IPS-18c (cell line): ENCODE data around the gene CDCA5.

Experiments
- H3K4me3 ChIP-seq: 2 replicates; pipeline ENCODE4 v1.7.0; 2013; ENCODE audit warnings: low read depth, mild to moderate bottlenecking, low read length, moderate library complexity; ENCODE audit not compliant: insufficient read depth
- H3K9me3 ChIP-seq: one replicate; pipeline ENCODE4 v1.6.1; 2013; ENCODE audit warnings: mild to moderate bottlenecking, low read length, moderate library complexity; ENCODE audit not compliant: control insufficient read depth, insufficient read depth

CDCA5 gene, protein sequence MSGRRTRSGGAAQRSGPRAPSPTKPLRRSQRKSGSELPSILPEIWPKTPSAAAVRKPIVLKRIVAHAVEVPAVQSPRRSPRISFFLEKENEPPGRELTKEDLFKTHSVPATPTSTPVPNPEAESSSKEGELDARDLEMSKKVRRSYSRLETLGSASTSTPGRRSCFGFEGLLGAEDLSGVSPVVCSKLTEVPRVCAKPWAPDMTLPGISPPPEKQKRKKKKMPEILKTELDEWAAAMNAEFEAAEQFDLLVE

DNA sequence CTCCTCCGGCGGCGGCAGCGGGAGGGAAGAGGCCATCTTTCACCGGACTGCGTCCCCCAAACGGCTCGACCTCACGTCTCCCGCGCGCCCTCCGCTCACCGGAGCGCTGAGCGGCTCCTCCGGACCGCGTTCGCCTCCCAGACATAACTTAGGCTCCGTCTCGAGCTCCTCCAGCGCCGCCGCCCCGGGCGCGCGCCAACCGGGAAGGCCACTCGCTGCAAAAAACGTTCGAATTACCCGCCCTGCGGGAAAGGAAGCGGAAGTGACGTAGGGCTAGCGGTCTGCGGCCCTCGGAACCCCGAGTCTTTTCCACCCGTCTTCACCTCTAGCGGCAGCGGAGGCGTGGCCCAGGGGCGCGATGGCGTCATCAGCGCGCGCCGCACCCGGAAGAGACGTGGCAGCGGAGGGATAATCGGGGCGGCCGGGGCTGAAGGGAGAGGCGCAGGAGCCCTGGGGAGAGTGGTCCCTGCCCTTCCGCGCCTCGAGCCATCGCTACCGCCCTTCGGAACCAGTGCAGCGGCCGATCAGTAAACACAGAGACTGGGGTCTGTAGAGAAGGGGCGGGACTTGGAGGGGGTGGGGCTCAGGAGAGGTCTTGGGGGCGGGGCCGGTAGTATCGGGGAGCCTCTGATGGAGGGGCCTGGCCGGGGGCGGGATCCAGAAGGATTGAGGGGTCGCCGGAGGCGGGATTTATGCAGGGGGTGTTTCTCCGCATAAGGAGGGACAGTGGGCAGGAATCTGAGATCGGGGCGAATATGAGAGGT is at the start of gene CDCA5, which contains the start of gene ZFPL1:
Gene CDCA5, minus strand, starts transcription at position 207 of the 764 bp plus-strand sequence. Its CDS starts 62 bp downstream, at position 145.
Gene ZFPL1, plus strand, starts transcription at position 389 of the 764 bp plus-strand sequence. CDS start 477 bp downstream, outside the sequence.
- Histone ChIP-seq H3K4me3 (peak within 1 kb of the TSS; percentile 99), H3K9me3 (no peaks in the 10 kb centered on the region)

DNA sequence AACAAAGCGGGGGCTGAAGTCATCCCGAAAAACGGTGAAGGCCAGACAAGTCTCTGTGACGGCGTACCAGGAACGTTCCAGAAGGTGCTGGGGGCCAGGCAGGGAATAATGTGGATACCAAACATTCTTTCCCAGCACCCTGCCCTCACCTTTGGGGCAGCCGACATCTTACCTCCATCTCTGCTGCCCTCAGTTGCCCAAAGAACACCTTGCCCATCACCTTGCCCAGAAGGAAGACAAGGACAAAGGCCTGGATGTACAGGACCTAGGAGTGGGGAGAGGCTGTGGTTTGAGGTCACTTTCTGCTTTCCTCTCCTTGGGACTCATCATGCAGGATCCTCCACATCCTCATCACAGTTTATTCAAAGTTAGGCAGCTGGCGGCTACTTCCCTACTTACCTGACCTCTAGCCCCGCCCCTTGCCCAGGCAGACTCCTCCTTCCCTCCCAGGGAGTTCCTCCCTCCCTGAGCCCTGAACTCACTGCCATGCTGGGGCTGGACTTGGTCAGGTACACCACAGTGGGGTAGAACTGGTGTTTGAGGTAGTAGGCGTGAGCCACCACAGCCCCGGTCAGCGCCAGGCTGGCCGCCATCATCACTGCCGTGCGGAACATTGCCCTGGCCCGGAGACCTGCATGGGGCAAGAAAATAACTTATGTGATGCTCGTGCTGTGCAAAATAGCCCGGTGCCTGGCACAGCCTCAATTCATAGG is 49.3 kb upstream of the CDCA5 start:
- peak overlapping the region; percentile 96 for H3K4me3 ChIP-seq
- H3K9me3 ChIP-seq: peaks cover 2% of the 10 kb centered on the region

DNA sequence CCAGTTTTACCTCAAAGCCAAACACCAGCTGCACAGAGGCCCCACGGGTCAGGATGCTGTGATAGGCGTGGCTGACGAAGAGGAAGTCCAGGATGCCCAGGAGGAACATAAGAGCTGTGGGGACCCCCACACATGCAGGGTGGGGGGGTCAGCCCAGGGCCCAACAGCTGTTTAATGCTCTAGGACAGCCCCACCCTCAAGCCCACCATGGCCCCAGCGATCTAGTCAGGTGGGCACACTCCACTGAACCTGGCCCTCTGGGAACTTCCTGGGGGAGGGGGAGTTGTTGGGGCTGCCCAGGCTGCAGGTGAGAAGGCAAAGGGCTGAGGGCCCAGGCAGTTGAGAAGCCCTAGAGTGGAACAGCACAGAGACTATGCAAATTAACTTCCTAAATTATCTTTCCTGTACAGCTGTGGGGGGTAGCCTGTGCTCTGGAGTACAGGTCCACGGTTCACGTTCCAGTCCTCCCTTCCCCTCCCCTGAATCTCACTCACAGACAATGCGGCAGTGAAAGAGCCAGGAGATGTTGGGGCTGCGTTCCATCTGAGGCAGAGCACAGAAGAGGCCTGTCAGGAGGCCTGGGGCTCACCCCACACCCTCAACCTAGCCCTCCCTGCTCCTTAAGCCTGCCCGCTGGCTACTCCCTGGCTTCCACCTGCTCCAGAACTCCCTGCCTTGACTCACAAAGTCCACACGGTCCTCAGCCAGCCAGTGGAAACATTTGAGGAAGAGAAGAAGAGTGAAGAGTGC is 48.6 kb upstream of the CDCA5 start:
- Histone ChIP-seq H3K4me3 (no peak overlapping the region), H3K9me3 (peaks cover 2% of the 10 kb centered on the region)

DNA sequence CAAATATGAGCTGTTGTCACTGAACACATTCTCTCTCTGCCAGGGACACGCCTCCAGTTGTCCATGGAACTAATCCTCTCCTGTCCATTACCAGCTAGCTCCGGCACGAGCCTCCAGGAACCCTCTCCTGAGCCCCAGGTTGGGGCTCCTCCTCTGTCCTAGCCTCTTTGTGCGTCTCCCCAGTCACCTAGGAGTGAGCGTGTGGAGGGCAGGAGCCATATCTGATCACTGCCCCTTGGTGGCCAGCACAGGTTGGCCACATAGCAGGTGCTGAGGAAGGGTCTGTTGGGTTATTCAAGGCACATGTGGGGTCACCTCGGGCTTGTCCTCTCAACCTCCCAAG is 48.0 kb upstream of the CDCA5 start:
- peaks cover 2% of the 10 kb centered on the region for H3K9me3 ChIP-seq
- H3K4me3 ChIP-seq: no peak overlapping the region

DNA sequence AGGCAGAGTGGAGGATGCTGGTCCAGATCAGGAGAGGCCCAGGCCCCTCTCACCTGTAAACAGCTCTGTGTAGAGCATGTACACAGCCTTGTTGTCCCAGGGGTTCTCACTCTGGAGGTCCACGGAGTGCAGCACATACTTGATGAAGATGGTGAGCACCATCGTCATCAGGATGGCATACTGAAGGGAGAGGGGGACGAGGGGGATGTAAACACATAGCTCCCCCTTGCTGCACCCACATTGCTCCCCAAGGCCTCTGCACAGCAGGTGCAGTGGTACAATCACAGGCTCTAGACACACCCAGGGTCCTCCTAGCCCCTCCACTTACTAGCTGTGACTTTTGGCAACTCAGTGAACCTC is 47.6 kb upstream of the CDCA5 start:
- Histone ChIP-seq H3K9me3 (peaks cover 2% of the 10 kb centered on the region), H3K4me3 (no peak overlapping the region)

DNA sequence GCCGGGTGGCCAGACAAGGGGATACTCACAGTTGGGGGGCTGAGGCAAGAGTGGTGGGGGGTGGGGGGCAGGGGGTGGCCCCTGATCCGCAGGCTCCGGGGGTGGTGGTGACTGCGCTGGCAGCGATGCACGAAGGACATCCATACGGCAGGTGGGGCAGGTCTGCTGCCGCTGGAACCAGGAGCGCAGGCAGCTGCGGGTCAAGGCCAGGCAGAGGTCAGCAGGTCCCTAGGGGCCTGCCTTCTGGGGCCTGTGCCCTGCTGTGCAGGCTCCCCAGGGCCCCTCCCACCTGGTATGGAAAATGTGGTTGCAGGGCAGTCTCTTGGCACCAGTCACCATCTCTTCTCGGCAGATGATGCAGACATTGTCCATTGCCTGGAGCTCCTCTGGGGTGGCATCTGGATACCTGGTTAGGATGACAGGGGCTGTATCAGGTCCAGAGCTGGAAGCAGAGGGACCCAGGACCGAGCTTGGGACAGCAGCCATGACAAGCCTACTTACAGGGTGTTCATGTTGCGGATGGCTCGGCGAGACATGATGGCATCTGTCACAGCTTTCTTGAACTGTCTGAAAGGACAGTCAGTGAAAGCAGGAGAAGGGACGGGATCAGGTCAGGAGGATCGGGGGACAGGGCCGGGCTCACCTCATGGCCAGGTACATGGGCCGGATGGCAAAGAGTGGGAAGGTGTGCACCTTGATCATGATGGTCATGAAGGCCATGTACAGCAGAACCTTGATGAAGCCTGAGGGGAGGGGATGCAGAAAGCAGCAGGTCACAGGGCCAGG is 47.0 kb upstream of the CDCA5 start:
- no peak overlapping the region for H3K4me3 ChIP-seq
- peaks cover 2% of the 10 kb centered on the region for H3K9me3 ChIP-seq

DNA sequence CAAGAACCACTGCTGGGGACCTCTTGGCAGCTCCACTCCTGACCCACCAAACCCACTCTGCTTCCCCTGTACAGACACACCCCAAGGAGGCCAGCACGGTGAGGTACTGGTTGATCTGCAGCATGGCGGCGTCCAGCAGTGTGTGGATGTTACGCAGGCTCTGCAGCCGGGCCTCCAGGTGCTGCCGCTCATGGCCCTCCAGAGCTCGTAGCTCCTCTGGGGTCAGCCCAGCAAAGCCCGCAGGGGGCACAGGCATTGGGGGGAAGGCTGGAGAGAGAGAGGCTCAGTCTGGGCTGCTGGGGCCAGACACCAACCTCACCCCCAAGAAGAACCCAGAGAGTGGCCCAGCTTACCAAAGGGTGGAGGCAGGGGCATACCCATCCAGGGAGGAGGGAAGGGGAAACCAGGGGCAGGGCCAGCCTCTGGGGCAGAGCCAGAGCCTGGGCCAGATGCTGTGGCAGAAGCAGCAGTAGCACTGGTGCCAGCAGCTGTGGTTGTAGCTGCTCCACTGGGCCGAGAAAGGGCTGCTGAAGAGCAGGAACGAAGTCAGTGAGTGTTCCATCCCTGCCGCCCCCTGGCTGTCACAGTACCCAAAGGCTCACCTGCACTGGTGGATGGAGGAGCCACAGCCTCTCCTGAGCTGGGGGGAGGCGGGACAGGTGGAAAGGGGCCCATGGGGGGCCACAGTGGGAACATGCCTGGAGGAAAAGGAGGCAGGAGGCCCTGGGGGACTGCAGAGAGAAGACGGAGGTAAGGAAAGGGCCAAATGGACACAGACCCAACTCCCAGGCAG is 46.0 kb upstream of the CDCA5 start:
- no peak overlapping the region for H3K4me3 ChIP-seq
- H3K9me3 ChIP-seq: peaks cover 2% of the 10 kb centered on the region

DNA sequence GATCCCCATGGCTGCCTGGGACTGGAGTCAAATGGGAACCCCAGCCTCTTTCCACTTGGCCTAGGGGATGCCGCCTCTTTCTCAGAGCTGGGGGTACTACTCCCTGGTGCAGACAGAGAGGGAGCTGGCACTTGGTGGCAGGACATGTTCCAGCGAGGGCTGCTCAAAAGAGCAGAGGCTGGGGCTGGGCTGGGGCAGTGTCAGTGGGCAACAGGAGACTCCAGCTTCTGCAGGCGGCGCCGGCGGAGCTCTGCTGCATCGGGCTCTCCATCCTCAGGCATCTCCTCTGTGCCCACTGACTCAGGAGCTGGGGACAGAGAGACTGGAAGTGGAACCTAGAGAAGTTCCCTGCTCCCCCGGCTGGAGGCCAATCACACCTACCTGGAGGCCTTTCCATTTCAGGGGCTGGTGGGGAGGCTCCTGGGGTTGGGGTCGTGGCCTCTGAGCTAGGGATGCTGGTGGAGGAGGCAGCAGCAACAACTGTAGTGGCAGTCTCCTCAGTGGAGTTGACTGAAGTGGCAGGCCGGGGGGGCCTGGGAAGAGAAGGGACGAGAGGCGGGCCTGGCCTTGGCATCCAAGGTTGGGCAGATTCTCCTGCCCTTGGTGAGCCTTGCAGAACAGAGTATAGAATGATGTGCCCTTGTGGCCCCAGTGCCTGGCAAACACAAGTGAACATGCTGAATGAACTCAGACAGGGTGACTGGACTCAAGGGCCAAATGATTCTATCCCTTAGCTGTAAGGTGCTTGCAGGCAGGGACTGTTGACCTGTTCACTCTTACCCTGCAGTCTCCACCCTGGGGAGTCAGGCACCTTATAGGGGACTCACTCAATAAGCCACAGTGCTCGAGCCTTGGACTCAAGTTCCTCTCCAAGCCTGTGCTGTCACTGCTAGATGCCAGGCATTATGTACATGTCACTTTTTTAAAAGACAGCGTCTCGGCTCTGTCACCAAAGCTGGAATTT is 44.6 kb upstream of the CDCA5 start:
- Histone ChIP-seq H3K4me3 (no peak overlapping the region), H3K9me3 (peaks cover 2% of the 10 kb centered on the region)

DNA sequence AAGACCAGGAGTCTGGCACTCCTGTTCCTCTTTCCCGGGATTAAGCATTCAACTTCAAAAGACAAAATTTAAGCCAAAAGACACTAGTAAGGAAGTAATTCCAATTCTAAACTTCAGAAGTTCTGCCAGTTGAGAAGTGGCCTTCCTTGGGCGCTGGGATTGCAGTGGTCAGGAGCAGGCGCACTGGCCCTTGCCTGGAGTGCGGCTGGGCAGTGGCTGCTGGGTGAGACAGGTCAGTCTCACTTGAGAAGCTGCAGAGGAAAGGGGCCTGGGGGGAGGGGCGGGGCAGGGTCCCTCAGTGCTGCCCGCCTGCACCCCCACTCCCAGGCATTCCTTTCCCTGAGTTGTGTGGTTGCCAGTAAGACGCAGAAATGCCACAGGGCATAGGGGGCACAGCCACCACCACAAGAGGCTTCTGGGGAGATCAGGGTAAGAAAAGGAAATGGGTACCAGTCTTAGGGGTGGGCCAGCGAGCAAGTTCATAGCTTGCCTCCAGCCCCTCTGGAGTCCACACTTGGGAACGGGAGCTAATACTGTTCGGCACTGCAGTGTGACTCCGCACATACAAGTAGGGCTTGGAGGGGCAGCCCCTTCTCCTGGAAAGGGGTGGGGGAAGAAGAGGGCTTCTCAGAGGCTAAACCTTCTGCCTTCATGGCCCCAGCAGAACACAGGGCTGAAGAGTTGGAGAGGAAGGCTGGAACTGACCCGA is 43.8 kb upstream of the CDCA5 start:
- H3K9me3 ChIP-seq: peaks cover 2% of the 10 kb centered on the region
- H3K4me3 ChIP-seq: no peak overlapping the region

DNA sequence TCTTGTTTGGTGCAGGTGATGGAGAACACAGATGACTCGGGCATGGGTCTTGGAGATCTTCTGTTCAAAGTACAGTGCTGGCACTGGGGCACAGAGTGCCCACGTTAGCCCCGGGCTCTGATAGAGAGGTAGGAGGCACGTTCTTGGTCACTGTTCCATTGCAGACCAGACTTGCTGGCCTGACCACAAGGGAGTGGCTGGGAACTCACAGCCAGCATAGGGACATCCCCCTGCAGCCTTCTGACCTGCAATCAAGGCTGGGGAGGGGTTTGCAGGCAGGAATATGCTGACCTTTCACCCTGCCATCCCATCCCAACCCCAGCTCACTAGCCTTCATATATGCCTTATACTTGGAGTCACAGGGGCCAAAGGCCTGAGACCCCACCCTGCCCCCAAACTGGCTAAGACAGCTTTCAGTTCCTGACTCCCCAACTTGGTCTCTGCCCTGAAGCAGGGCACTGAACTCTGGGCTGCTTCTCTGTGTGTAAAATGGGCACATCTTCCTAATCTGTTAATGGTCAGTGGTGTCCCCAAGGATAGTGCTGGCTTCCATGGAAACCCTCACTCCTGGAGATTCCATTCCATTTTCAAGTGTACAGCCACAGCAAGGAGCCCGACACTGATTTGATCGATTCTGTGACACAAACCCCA is 42.9 kb upstream of the CDCA5 start:
- H3K4me3 ChIP-seq: no peak overlapping the region
- H3K9me3 ChIP-seq: peaks cover 2% of the 10 kb centered on the region

DNA sequence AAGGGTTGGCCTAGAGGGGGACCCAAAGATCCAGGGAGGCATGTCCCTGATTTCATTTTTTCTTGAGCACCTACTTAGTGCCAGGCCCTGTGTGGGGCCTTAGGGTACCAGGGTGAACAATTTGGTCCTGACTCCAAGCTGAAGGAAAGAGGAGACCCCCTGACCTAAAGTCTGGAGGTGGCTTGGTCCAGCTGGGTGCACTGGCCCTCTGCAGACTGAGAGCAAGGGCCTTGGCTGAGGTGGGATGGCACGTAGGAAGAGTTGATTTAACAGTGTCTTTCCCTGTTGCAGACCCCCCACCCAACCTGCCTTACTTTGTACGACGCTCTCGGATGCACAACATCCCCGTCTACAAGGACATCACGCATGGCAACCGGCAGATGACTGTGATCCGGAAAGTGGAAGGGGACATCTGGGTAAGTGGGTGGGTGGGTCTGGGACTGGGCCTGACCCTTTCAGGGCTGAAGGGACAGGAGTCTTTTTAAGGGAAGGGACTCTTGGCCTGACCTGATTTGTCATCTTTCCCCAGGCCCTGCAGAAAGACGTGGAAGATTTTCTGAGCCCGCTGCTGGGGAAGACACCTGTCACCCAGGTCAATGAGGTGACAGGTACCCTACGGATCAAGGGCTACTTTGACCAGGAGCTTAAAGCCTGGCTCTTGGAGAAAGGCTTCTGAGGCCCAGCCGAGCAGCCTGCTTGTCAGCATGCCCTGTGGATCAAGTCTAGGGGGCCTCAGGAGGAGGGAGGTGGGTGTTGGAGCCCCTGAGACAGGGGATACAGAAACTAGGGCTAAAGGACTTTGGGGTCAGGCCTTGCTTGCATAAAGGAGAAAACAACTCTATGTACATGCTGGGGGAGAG is 41.6 kb upstream of the CDCA5 start:
- H3K4me3 ChIP-seq: no peak overlapping the region
- no peaks in the 10 kb centered on the region for H3K9me3 ChIP-seq

DNA sequence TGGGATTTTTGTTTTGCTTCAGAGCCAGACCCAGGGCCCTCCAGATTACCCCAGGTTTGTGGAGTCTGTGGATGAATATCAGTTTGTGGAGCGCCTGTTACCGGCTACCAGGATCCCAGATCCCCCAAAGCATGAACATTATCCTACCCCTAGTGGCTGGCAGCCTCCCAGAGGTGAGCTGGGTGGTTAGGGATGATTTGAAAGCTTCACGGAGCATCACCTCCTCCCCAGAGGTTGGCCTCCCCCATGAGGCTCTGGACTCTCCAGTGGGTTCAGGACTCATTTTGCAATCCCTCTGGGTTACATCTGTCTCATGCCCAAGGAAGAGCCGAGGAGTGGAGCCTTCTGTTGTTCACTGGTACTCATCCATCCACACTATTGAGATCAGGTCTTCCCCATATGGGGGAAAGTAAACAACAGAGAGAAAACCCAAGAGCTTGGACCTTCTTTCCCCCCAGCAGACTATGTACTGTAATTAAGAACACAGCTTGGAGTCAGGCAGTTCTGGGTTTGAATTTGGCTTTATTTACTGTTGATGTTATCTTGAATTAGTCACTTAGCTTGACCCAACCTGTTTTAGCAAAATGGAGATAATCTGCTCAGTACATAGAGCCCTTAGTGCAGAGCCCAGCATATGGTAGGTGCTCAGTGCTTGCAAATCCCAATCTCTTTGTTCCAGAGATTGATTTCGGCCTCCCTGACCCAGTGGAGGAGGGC is 40.8 kb upstream of the CDCA5 start:
- no peaks in the 10 kb centered on the region for H3K9me3 ChIP-seq

More for the DNA sequence above, 40.8 kb upstream of the CDCA5 start:
- no peak overlapping the region for H3K4me3 ChIP-seq
